ENCODE measurements around the gene DDX23.

DNA sequence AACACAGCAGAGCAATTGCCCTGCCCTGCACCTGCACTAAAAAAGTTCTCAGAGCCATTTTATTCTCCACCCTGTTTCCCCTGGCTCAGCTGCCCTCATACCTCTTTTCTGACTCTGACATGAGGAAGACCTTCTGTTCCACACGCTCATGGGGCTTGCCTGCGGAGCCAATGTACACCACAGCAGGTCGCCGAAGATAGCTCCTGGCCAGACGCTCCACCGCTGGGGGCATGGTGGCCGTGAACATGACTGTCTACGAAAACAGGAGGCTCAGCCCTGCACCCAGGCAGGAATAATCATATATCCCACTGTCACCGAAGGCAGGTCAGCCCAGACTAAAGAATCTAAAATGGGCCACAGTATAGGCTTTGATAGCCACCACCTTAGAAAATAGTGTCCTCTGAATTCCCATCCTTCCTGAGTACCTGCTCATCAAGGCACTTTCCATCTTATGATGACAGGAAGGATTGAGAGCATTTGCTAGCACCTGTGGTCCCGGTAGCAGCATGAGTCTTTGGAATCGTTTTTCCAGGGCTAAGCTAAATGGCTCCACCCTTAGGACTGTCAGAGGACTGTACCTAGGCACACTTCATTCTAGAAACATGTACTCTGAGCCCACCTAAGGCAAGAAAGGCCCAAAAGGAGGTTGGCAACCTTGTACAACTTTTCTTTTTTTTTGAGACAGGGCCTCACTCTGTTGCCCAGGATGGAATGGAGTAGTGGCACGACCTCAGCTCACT is 19.5 kb downstream of the DDX23 start:
- no peak for TF ChIP-seq GATA3 (IDR thresholded peaks at IDR 0.05; ENCODE audit: low read depth, low read length)
- no peak for TF ChIP-seq GATA2 (IDR thresholded peaks at IDR 0.05; ENCODE audit: low read depth, low read length)

Measured in SH-SY5Y (cell line).